ENCODE results near the gene MYO5B.
"Not testable (repeated sequence)": the region's sequence is repeated elsewhere in the genome, so short reads cannot be mapped to it uniquely, and the experiment has no call there.

The MYO5B gene

DNA sequence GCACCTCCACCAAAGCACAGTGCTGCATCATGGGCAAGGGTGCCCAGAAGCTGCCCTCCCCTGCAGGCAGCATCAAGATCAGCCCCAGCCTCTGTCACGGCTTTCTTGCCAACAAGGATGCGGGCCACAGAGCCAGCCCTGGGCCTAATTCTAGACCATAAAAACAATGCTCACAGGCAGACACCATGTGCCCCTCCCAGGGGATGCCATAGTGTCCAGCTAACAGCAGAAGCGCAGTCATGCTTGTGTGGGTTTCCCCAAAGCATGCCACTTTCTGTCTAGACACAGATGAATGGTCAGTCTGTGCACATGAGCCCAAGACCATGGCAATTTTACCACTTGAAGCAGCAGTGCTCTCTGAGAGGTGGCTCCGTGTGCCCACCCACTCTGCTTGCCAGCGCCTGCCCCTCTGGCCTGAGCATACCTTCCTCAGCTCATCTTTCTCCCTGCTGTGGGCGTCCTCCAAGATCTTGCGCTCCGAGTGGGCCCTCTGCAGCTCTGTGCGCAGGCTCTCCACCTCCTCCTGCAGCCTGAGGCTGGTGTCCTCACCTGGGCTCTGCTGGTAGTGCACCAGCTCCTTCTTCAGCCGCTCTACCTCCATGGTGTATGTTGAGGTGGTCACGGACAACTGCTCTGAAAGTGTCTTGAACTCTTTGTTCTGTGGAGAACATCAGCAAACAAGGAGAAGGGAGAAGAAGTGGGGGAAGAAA is 300.3 kb downstream of the MYO5B start:
- TF ChIP-seq, protein P1, sequence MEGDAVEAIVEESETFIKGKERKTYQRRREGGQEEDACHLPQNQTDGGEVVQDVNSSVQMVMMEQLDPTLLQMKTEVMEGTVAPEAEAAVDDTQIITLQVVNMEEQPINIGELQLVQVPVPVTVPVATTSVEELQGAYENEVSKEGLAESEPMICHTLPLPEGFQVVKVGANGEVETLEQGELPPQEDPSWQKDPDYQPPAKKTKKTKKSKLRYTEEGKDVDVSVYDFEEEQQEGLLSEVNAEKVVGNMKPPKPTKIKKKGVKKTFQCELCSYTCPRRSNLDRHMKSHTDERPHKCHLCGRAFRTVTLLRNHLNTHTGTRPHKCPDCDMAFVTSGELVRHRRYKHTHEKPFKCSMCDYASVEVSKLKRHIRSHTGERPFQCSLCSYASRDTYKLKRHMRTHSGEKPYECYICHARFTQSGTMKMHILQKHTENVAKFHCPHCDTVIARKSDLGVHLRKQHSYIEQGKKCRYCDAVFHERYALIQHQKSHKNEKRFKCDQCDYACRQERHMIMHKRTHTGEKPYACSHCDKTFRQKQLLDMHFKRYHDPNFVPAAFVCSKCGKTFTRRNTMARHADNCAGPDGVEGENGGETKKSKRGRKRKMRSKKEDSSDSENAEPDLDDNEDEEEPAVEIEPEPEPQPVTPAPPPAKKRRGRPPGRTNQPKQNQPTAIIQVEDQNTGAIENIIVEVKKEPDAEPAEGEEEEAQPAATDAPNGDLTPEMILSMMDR (IDR thresholded peaks at IDR 0.05; ENCODE audit: low read depth, low read length) = no peak
- H3K4me3 ChIP-seq (ENCODE audit: low read depth, low read length) = no peak overlapping the region

DNA sequence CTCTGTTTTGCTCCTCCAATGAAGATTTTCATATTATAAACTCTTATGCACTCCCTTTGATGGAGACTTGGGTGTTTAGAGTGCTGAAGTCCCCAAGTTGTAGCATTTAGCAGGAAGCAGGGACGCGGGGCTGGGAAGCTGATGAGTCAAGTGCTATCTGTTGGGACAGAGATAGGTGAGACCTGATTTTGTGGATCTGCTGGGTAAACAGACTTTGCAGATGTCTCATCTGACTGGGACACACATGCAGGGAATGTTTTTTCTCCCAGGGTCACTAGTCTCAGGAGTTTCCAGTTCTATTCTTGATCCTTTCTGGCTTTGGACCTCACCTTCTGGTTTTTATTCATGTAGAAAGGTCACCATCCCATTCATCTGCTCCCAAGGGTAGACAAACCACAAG is 301.9 kb downstream of the MYO5B start:
- no peak overlapping the region for H3K4me3 ChIP-seq (ENCODE audit: low read depth, low read length)
- TF ChIP-seq, protein P1 (IDR thresholded peaks at IDR 0.05; ENCODE audit: low read depth, low read length) = no peak

DNA sequence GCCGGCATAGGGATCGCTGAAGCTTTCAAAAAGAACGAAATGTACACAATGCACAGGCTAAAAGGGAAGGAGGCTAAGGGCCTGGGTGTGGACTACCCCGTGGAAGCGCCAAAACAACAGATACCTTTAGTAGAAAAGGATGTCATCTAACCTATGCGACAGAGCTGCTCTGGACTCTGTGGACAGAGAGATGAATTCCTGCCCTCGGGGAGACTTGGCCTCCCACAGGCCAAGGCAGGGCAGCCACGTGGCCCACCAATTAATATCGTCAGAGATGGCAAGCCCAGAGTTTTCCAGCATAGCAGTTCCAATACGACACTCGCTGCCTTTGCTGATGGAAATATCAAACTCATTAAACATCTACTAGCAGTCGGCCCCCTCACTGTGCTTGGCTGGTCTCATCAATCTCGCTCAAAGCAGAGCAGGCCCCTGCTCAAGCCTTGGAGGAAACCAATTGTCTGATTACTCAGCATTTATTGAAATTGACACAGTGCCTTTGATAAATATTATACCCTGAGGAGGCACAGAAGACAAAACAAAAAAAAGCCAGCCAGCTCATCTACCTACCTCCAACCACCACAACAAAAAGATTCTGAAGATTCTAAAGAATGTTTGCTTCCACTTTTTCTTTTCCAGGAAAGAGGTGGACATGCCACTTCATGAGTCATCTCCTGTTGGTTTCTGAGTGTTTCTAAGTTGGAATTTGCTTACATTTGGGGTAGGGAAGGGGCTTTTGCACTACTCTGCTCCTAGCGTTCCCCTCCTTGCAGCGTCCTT is 302.6 kb downstream of the MYO5B start:
- H3K4me3 ChIP-seq (ENCODE audit: low read depth, low read length) = no peak overlapping the region
- TF ChIP-seq, protein P1 (IDR thresholded peaks at IDR 0.05; ENCODE audit: low read depth, low read length) = no peak

DNA sequence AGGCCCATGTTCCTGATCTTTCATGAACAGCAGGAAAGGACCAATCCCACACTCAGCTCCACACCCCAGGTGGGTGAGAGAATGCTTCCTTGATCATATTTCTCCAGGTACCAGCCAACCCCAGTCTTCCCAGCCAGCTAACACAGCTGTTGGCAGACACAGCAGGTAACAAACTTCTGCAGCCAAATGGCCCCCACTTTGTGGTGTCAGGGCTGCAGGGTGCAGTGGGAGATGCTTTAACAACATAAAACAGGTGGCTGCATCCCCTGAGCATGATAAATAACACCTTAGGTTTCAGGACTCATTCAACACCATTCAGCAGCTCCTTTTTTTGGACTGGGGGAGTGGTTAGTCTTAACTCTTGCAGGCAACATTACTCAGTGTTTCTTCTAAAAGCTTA is 304.9 kb downstream of the MYO5B start:
- H3K4me3 ChIP-seq (ENCODE audit: low read depth, low read length) = no peak overlapping the region
- TF ChIP-seq, protein P1 (IDR thresholded peaks at IDR 0.05; ENCODE audit: low read depth, low read length) = no peak

DNA sequence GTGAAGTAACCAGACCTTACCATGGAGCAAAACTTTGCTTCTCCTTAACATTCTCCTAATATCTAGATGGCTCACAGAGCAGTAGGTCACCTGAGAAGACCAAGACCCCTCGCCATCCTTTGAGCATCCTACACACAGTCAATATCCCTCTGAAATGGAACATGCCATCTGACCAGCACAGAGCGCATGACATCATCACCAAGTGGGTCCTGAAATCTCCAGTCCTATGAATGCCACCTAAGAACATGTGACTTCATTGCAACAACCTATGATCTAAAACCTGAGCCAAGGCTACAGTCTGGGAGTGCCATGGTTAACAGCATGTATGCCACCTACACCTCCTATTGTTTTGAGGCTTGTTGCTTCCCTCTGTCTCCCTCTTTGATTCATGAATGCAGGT is 305.4 kb downstream of the MYO5B start:
- not testable (repeated sequence) for H3K4me3 ChIP-seq (ENCODE audit: low read depth, low read length)

DNA sequence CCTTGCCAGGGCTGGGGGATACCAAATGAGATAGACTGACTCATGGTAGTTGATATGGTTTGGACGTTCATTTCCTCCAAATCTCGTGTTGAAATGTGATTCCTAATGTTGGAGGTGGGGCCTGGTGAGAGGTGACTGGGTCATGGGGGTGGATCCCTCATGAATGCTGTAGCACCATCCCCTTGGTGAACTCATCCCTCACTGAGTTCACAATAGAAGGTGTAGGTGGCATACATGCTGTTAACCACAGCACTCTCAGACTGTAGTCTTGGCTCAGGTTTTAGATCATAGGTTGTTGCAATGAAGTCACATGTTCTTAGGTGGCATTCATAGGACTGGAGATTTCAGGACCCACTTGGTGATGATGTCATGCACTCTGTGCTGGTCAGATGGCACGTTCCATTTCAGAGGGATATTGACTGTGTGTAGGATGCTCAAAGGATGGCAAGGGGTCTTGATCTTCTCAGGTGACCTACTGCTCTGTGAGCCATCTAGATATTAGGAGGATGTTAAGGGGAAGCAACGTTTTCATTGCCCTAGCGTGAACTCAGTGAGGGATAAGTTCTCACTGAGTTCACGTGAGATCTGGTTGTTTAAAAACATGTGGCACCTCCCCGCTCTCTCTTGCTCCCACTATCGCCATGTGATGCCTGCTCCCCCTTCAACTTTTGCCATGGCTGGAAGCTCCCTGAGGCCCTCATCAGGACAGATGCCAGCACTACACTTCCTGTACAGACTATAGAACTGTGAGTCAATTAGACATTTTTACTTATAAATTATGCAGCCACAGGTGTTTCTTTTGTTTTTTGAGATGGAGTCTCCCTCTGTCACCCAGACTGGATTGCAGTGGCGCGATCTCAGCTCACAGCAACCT is 307.8 kb downstream of the MYO5B start:
- TF ChIP-seq, protein P1 (IDR thresholded peaks at IDR 0.05; ENCODE audit: low read depth, low read length) = no peak

DNA sequence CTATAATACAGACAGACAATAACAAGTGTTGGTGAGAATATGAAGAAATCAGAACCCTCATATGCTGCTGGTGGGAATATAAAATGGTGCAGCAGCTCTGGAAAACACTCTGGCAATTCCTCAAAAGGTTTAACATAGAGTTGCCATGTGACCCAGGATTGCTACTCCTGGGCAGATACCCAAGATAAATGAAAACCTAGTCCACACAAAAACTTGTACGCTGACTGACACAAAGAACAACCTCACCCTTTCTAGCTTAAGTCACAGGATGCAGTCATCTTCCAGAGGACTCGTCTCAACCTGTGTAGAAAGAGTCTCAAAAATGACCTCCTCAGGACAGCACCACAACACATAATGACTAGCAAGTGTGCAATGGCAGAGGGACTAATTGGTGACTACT is 310.0 kb downstream of the MYO5B start:
- H3K4me3 ChIP-seq (ENCODE audit: low read depth, low read length) = no peak overlapping the region
- TF ChIP-seq, protein P1 (IDR thresholded peaks at IDR 0.05; ENCODE audit: low read depth, low read length) = no peak

More for the DNA sequence above, 307.8 kb downstream of the MYO5B start:
- no peak overlapping the region for H3K4me3 ChIP-seq (ENCODE audit: low read depth, low read length)
